OCI-LY7 (cell line): Measurements from ENCODE around the gene RIOK3. TPM values are rescaled to one million over a fixed set of nuclear protein-coding genes. Genes with fewer than 3 reads are reported as not detected.
A peak's percentile ranks its signal among the peaks of the same experiment; 100 is the strongest.

Experiments used
- BruUV-seq: library from RNA; stranded (reverse); fragments of 400-500 nt; replicated peaks from 2 replicates; lab custom pipeline; 2021; lab: Mats Ljungman, UMichigan
- CTCF ChIA-PET: fragments of 300-600 bp; sonication (Branson Sonifier 250); formaldehyde crosslinking; loops from one replicate; lab custom pipeline; 2022; ENCODE audit warnings: antibody characterized with exemption; ENCODE audit not compliant: unreplicated experiment; lab: Charles Lee
- POLR2A ChIA-PET: fragments of 300-600 bp; sonication (Branson Sonifier 250); formaldehyde crosslinking; loops from one replicate; lab custom pipeline; 2022; ENCODE audit warnings: antibody characterized with exemption; lab: Charles Lee
- DNase-seq: peaks from one replicate; pipeline ENCODE4 v3.0.0-alpha.2; 2015; ENCODE audit warnings: low spot score
- H2AFZ ChIP-seq: fragments of 200-600 bp; sonication (generic), shearing (Covaris generic); 2 replicates; pipeline ENCODE4 v1.6.1; 2014; ENCODE audit warnings: mild to moderate bottlenecking, antibody characterized with exemption, low read length, moderate library complexity
- H3K27ac ChIP-seq: fragments of 200-600 bp; sonication (generic); 2 replicates; pipeline ENCODE4 v1.5.1; 2014; ENCODE audit warnings: mixed run types, low read depth, mild to moderate bottlenecking, moderate library complexity, low read length, inconsistent platforms; ENCODE audit not compliant: poor library complexity, severe bottlenecking
- H3K36me3 ChIP-seq: fragments of 200-600 bp; sonication (generic); 2 replicates; pipeline ENCODE4 v1.6.1; 2014; ENCODE audit warnings: mild to moderate bottlenecking, antibody characterized with exemption, low read length, moderate library complexity, mixed read lengths; ENCODE audit not compliant: insufficient read depth
- H3K4me1 ChIP-seq: fragments of 200-600 bp; sonication (generic); 2 replicates; pipeline ENCODE4 v1.5.1; 2014; ENCODE audit warnings: mild to moderate bottlenecking, low read length; ENCODE audit not compliant: insufficient read depth, poor library complexity, severe bottlenecking
- H3K4me2 ChIP-seq: fragments of 200-600 bp; sonication (generic); 2 replicates; pipeline ENCODE4 v1.6.1; 2014; ENCODE audit warnings: mild to moderate bottlenecking, low read length
- H3K4me3 ChIP-seq: fragments of 200-600 bp; sonication (generic); 2 replicates; pipeline ENCODE4 v1.5.1; 2014; ENCODE audit warnings: mild to moderate bottlenecking, low read depth, low read length; ENCODE audit not compliant: poor library complexity, severe bottlenecking
- H3K79me2 ChIP-seq: fragments of 200-600 bp; sonication (generic); 2 replicates; pipeline ENCODE4 v1.6.1; 2016; ENCODE audit warnings: low read depth, mild to moderate bottlenecking, low read length, moderate library complexity, mixed read lengths; ENCODE audit not compliant: insufficient read depth
- H3K9me2 ChIP-seq: fragments of 200-600 bp; sonication (generic); 2 replicates; pipeline ENCODE4 v1.6.1; 2016; ENCODE audit warnings: mild to moderate bottlenecking, low read length, mixed read lengths; ENCODE audit not compliant: insufficient read depth
- H3K9me3 ChIP-seq: fragments of 200-600 bp; sonication (generic); 2 replicates; pipeline ENCODE4 v1.6.1; 2014; ENCODE audit warnings: mild to moderate bottlenecking, mixed run types, low read length, mixed read lengths
- H4K20me1 ChIP-seq: fragments of 200-600 bp; sonication (generic); 2 replicates; pipeline ENCODE4 v1.6.1; 2014; ENCODE audit warnings: mild to moderate bottlenecking, antibody characterized with exemption, low read length, moderate library complexity, mixed read lengths; ENCODE audit not compliant: insufficient read depth
- CTCF ChIP-seq: fragments of 200-600 bp; sonication (generic); conservative IDR thresholded peaks from 2 replicates; pipeline ENCODE4 v1.5.1; 2014; ENCODE audit warnings: mild to moderate bottlenecking, antibody characterized with exemption, low read length, moderate library complexity, mixed read lengths
- EZH2phosphoT487 ChIP-seq: fragments of 200-600 bp; sonication (generic); IDR thresholded peaks from 2 replicates; pipeline ENCODE4 v1.6.1; 2018; ENCODE audit warnings: low read depth, borderline replicate concordance, mild to moderate bottlenecking, mixed run types, antibody characterized with exemption, low read length, moderate library complexity, mixed read lengths
- intact Hi-C: fragments of 100-400 bp; cut with micrococcal nuclease; formaldehyde crosslinking; loops from one replicate; pipeline ENCODE4 v1.10.0; 2022; ENCODE audit not compliant: unreplicated experiment
- total RNA-seq, 2 experiments: library from RNA; depleted of rRNA in 1 of 2; stranded (reverse); fragments of >200 nt in 1 of 2; shearing (Covaris generic) in 1 of 2; gene quantifications; 2 replicates each; pipeline ENCODE4 v1.2.3, GENCODE V29; 2014 to 2022

RIOK3 gene
- total RNA-seq, 2 experiments from 2014 or later, result 26.6 to 52.4 TPM

DNA sequence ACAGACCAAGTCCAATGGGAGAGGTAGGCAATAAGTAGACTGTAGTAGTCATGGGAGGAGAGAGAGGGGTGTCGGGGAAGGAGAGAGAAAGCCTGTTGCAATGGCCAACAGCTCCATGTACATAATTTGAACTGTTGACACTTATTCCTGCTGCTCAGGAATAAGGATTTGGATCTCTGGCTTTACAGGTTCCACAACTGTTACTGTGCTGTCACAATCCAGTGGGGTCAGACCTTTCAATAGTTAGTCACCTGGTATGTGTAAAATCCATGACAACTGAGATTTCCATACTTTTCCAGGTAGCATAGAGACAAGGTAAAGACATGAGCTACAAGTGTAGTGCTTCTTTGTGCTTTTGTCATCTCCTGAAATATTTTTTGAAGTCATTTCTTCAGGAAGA, 47.5 kb upstream of the RIOK3 start:
- Histone ChIP-seq H3K9me3 (no peaks in the 10 kb centered on the region), H3K27ac (no peak overlapping the region), H3K36me3 (peaks cover 14% of the 10 kb centered on the region; the same call in 1 of the 2 replicates), H3K9me2 (no peaks in the 10 kb centered on the region), H4K20me1 (no peaks in the 10 kb centered on the region), H3K79me2 (no peaks in the 10 kb centered on the region), H2AFZ (no peak overlapping the region), H3K4me2 (no peak overlapping the region), H3K4me3 (no peak overlapping the region), H3K4me1 (no peaks in the 10 kb centered on the region)
- CTCF ChIA-PET, result no interaction called here
- DNase-seq, result no peak
- POLR2A ChIA-PET, result interaction anchor here (0.7 kb wide), 1 partner anchor 44 kb away, joined by 3 read pairs; no protein-coding TSS in a partner anchor
- no TSS peak for BruUV-seq
- intact Hi-C loops, result loop anchor here (10.0 kb wide), 1 partner anchor 571 kb away; no protein-coding TSS in a partner anchor
- no peak for TF ChIP-seq CTCF
- no peak for TF ChIP-seq EZH2phosphoT487

- CTCF ChIA-PET, result no interaction called here
- H3K9me3 ChIP-seq, result no peaks in the 10 kb centered on the region
- no peak overlapping the region for H2AFZ ChIP-seq
- H3K79me2 ChIP-seq, result no peaks in the 10 kb centered on the region
- no peak overlapping the region for H3K27ac ChIP-seq
- H3K4me1 ChIP-seq, result peaks cover under 1% of the 10 kb centered on the region
- peaks cover 14% of the 10 kb centered on the region; the same call in 1 of the 2 replicates for H3K36me3 ChIP-seq
- BruUV-seq, result no TSS peak
- DNase-seq, result no peak
- H3K4me3 ChIP-seq, result no peak overlapping the region
- POLR2A ChIA-PET, result interaction anchor here (0.6 kb wide), 1 partner anchor 374 kb away, joined by 3 read pairs; no protein-coding TSS in a partner anchor
- intact Hi-C loops, result loop anchor here (10.0 kb wide), 1 partner anchor 572 kb away; no protein-coding TSS in a partner anchor
- TF ChIP-seq CTCF (no peak), EZH2phosphoT487 (no peak)
- H3K9me2 ChIP-seq, result no peaks in the 10 kb centered on the region
- H3K4me2 ChIP-seq, result no peak overlapping the region
- H4K20me1 ChIP-seq, result no peaks in the 10 kb centered on the region
Measured at GRCh38 chr18:23406271-23406787, 46.8 kb upstream of the RIOK3 start.

- H3K4me1 ChIP-seq, result peaks cover 22% of the 10 kb centered on the region
- CTCF ChIA-PET, result no interaction called here
- H3K4me2 ChIP-seq, result peak overlapping the region; percentile 57
- H3K79me2 ChIP-seq, result no peaks in the 10 kb centered on the region
- H3K27ac ChIP-seq, result peak overlapping the region; percentile 72
- POLR2A ChIA-PET, result interaction anchor here (0.5 to 1.2 kb wide), 9 partner anchors 10 to 487 kb away, joined by 3 to 7 read pairs (median 3); no protein-coding TSS in a partner anchor
- BruUV-seq, result no TSS peak
- TF ChIP-seq CTCF (no peak), EZH2phosphoT487 (no peak)
- H3K4me3 ChIP-seq, result peak overlapping the region; percentile 12
- H2AFZ ChIP-seq, result no peak overlapping the region; the same call in 1 of the 2 replicates
- H3K9me2 ChIP-seq, result no peaks in the 10 kb centered on the region
- H3K36me3 ChIP-seq, result peaks cover 7% of the 10 kb centered on the region; the same call in 1 of the 2 replicates
- H4K20me1 ChIP-seq, result no peaks in the 10 kb centered on the region
- H3K9me3 ChIP-seq, result no peaks in the 10 kb centered on the region
- intact Hi-C loops, result loop anchor here (1.0 to 10.0 kb wide), 5 partner anchors 91 to 608 kb away; partner anchors contain the start of gene RMC1
- DNase-seq, result peak; percentile 70
Measured at GRCh38 chr18:23412351-23412964, 40.6 kb upstream of the RIOK3 start.
